ENCODE measurements around the gene ZNF280B. TPM values are rescaled to one million over a fixed set of nuclear protein-coding genes. Genes with fewer than 3 reads are reported as not detected.
"Not testable (repeated sequence)": the region's sequence is repeated elsewhere in the genome, so short reads cannot be mapped to it uniquely, and the experiment has no call there.

The ZNF280B gene
- total RNA-seq, 2 donors from 2014 or later = 0.33 to 1.0 TPM

DNA sequence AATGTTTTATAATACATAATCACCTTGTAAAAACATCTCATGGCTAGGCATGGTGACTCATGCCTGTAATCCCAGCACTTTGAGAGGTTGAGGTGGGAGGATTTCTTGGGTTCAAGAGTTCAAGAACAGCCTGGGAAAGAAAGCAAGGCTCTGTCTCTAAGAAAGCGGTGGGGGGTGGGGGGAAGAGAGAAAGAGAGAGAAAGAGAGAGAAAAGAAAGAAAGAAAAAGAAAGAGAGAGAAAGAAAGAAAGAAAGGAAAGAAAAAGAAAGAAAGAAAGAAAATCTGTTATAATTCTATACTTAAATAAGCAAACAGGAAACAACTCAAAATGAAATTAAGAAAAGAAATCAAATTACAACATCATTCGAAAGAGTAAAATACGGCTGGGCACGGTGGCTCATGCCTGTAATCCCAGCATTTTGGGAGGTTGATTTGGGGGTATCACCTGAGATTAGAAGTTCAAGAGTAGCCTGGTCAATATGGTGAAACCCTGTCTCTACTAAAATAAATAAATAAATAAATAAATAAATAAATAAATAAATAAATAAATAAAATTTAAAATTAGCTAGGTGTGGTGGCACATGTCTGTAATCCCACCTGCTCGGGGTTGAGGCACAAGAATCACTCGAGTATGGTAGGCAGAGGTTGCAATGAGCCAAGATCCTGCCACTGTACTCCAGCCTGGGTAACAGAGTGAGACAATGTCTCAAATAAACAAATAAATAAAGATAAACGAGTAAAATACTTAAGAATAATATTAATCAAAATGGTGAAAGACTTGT lies 65.4 kb downstream of the ZNF280B start:
- ATAC-seq (no peak), DNase-seq (no peak)
- TF ChIP-seq, protein P1, sequence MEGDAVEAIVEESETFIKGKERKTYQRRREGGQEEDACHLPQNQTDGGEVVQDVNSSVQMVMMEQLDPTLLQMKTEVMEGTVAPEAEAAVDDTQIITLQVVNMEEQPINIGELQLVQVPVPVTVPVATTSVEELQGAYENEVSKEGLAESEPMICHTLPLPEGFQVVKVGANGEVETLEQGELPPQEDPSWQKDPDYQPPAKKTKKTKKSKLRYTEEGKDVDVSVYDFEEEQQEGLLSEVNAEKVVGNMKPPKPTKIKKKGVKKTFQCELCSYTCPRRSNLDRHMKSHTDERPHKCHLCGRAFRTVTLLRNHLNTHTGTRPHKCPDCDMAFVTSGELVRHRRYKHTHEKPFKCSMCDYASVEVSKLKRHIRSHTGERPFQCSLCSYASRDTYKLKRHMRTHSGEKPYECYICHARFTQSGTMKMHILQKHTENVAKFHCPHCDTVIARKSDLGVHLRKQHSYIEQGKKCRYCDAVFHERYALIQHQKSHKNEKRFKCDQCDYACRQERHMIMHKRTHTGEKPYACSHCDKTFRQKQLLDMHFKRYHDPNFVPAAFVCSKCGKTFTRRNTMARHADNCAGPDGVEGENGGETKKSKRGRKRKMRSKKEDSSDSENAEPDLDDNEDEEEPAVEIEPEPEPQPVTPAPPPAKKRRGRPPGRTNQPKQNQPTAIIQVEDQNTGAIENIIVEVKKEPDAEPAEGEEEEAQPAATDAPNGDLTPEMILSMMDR (IDR thresholded peaks at IDR 0.05) = no peak
- no peak for TF ChIP-seq POLR2A (IDR thresholded peaks at IDR 0.05)
- intact Hi-C loops (cut with DNase I) = no loop called here
- H3K4me1 ChIP-seq = no peaks in the 10 kb centered on the region
- 70 to 79% methylated on average over 7 of the region's 7 CpGs for WGBS, 2 donors
- no peak overlapping the region for H3K27ac ChIP-seq
- H3K4me3 ChIP-seq = no peak overlapping the region
- no peaks in the 10 kb centered on the region for H3K27me3 ChIP-seq
- no peaks in the 10 kb centered on the region for H3K36me3 ChIP-seq (replicated peaks in 1 of 2; ENCODE audit: insufficient read depth in 1 of 2, low read depth in 2 of 2)
- no peaks in the 10 kb centered on the region for H3K9me3 ChIP-seq

DNA sequence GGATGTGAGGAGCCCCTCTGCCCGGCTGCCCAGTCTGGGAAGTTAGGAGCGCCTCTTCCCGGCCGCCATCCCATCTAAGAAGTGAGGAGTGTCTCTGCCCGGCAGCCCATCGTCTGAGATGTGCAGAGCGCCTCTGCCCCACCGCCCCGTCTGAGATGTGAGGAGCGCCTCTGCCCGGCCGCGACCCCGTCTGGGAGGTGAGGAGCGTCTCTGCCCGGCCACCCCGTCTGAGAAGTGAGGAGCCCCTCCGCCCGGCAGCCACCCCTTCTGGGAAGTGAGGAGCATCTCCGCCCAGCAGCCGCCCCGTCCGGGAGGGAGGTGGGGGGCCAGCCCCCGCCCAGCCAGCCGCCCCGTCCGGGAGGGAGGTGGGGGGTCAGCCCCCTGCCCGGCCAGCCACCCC lies 66.9 kb downstream of the ZNF280B start:
- H3K27me3 ChIP-seq; H3K4me3 ChIP-seq; intact Hi-C loops (cut with DNase I); ATAC-seq; H3K9me3 ChIP-seq; H3K4me1 ChIP-seq; H3K36me3 ChIP-seq (replicated peaks in 1 of 2; ENCODE audit: insufficient read depth in 1 of 2, low read depth in 2 of 2); H3K27ac ChIP-seq; DNase-seq: not testable (repeated sequence)
- WGBS, 2 donors = 77 to 100% methylated on average over 1 to 6 of the region's 28 CpGs

DNA sequence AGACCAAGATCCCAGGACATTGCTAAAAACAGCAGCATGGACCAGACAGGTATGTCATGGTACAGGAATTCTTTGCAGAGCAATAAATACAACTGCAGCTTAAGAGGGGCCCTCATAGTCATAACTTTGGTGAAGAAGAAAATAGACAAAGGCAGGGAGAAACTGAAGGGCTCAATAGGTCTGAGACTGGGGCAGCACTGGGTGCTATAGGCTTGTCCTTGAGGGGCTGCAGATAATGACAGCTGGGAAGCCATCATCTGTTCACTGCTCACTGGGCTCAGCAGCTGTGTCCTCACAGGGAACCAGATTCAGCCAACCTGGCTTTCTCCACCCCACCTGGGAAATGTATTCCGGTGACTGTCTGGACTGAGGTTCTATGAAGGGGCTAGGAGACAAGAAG lies 68.4 kb downstream of the ZNF280B start:
- 56 to 80% methylated on average over 1 of the region's 1 CpG for WGBS, 2 donors

More for the DNA sequence above, 68.4 kb downstream of the ZNF280B start:
- H3K4me1 ChIP-seq = no peaks in the 10 kb centered on the region
- H3K27ac ChIP-seq = no peak overlapping the region
- no peak for DNase-seq
- no peaks in the 10 kb centered on the region for H3K36me3 ChIP-seq (replicated peaks in 1 of 2; ENCODE audit: insufficient read depth in 1 of 2, low read depth in 2 of 2)
- H3K27me3 ChIP-seq = no peaks in the 10 kb centered on the region
- H3K4me3 ChIP-seq = no peak overlapping the region
- intact Hi-C loops (cut with DNase I) = no loop called here
- no peaks in the 10 kb centered on the region for H3K9me3 ChIP-seq
- TF ChIP-seq, protein P1 (IDR thresholded peaks at IDR 0.05) = no peak
- TF ChIP-seq POLR2A (IDR thresholded peaks at IDR 0.05) = no peak
- ATAC-seq = no peak

Other genes with a start within 250 kb of the ZNF280B start
- gene ZNF280A, start 11.5 kb upstream of the ZNF280B start, total RNA-seq = not detected
- not detected for gene PRAME, start 50.5 kb upstream of the ZNF280B start, total RNA-seq
- gene GGTLC2, start 135.9 kb upstream of the ZNF280B start, total RNA-seq = not detected